ENCODE data around the gene DPH3.

GRCh38 chr3:16227566-16227965, 37.2 kb downstream of the DPH3 start:
- TF ChIP-seq, protein P1, sequence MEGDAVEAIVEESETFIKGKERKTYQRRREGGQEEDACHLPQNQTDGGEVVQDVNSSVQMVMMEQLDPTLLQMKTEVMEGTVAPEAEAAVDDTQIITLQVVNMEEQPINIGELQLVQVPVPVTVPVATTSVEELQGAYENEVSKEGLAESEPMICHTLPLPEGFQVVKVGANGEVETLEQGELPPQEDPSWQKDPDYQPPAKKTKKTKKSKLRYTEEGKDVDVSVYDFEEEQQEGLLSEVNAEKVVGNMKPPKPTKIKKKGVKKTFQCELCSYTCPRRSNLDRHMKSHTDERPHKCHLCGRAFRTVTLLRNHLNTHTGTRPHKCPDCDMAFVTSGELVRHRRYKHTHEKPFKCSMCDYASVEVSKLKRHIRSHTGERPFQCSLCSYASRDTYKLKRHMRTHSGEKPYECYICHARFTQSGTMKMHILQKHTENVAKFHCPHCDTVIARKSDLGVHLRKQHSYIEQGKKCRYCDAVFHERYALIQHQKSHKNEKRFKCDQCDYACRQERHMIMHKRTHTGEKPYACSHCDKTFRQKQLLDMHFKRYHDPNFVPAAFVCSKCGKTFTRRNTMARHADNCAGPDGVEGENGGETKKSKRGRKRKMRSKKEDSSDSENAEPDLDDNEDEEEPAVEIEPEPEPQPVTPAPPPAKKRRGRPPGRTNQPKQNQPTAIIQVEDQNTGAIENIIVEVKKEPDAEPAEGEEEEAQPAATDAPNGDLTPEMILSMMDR (IDR thresholded peaks at IDR 0.05): no peak
- TF ChIP-seq EP300 (IDR thresholded peaks at IDR 0.05): no peak
- TF ChIP-seq POLR2AphosphoS5 (IDR thresholded peaks at IDR 0.05): no peak
- TF ChIP-seq POLR2A (IDR thresholded peaks at IDR 0.05): no peak
